GM12891 (cell line): ENCODE results near the gene STRC.
"Not testable (repeated sequence)": the region's sequence is repeated elsewhere in the genome, so short reads cannot be mapped to it uniquely, and the experiment has no call there.

ENCODE experiments used
- PAX5 ChIP-seq: IDR thresholded peaks from 2 replicates; pipeline ENCODE4 v1.6.1; 2011; ENCODE audit warnings: low read length, moderate library complexity, mild to moderate bottlenecking; ENCODE audit not compliant: insufficient read depth, severe bottlenecking
- POLR2A ChIP-seq: IDR thresholded peaks from 2 replicates; pipeline ENCODE4 v1.6.1; 2011; ENCODE audit warnings: low read depth, low read length, control low read depth
- POLR2AphosphoS5 ChIP-seq: IDR thresholded peaks from 2 replicates; pipeline ENCODE4 v1.6.1; 2011; ENCODE audit warnings: low read depth, low read length, control low read depth
- SPI1 ChIP-seq: IDR thresholded peaks from 2 replicates; pipeline ENCODE4 v1.6.1; 2011; ENCODE audit warnings: low read depth, low read length, control low read depth
- TAF1 ChIP-seq: IDR thresholded peaks from 2 replicates; pipeline ENCODE4 v1.6.1; 2011; ENCODE audit warnings: low read depth, low read length, control low read depth

GRCh38 chr15:43593328-43594190 lies 25.0 kb downstream of the STRC start, which contains the start of gene CKMT1B:
- not testable (repeated sequence) for TF ChIP-seq POLR2A, POLR2AphosphoS5, SPI1, TAF1, PAX5
